CD14-positive monocyte (primary cell): ENCODE results near the gene DOCK10. TPM values are rescaled to one million over a fixed set of nuclear protein-coding genes. Genes with fewer than 3 reads are reported as not detected.

Source experiments
- DNase-seq, 3 donors: peaks; one replicate each; pipeline ENCODE4 v3.0.0-alpha.2; 2011 to 2022
- H2AFZ ChIP-seq: 2 replicates; pipeline ENCODE4 v1.6.0; 2012; ENCODE audit warnings: mild to moderate bottlenecking, low read depth, low read length, inconsistent platforms; ENCODE audit not compliant: insufficient read depth, poor library complexity, severe bottlenecking
- H3K27ac ChIP-seq, 2 donors: 1 replicate in 1 of 2; 2 replicates in 1 of 2; pipeline ENCODE4 v1.5.1; 2012 to 2013; ENCODE audit warnings: low read length in 2 of 2, control low read depth in 1 of 2, inconsistent platforms in 1 of 2, low read depth in 1 of 2, mild to moderate bottlenecking in 1 of 2
- H3K27me3 ChIP-seq, 2 donors: one replicate each; pipeline versions ENCODE4 v1.6.0 to v1.6.1; 2011 to 2013; ENCODE audit warnings: low read length in 2 of 2; ENCODE audit not compliant: control insufficient read depth in 2 of 2, insufficient read depth in 2 of 2
- H3K36me3 ChIP-seq, 2 donors: replicated peaks in 1 of 2; 1 replicate in 1 of 2; 2 replicates in 1 of 2; pipeline versions ENCODE4 v1.5.1 to v1.6.1; 2012 to 2013; ENCODE audit warnings: low read length in 2 of 2, control low read depth in 1 of 2, inconsistent platforms in 1 of 2, mild to moderate bottlenecking in 1 of 2; ENCODE audit not compliant: insufficient read depth in 2 of 2, control insufficient read depth in 1 of 2
- H3K4me1 ChIP-seq, 2 donors: 1 replicate in 1 of 2; 2 replicates in 1 of 2; pipeline versions ENCODE4 v1.5.1 to v1.6.1; 2012 to 2013; ENCODE audit warnings: low read length in 2 of 2, control low read depth in 1 of 2, inconsistent platforms in 1 of 2, mild to moderate bottlenecking in 1 of 2, moderate library complexity in 1 of 2; ENCODE audit not compliant: insufficient read depth in 2 of 2, control insufficient read depth in 1 of 2
- H3K4me2 ChIP-seq: replicated peaks from 2 replicates; pipeline ENCODE3; 2012; ENCODE audit warnings: low read length, moderate library complexity, mild to moderate bottlenecking; ENCODE audit not compliant: poor library complexity, severe bottlenecking; ENCODE audit errors: extremely low read depth
- H3K4me3 ChIP-seq, 3 experiments: fragments of 200-600 bp in 1 of 3; sonication (generic) in 1 of 3; replicated peaks in 1 of 3; 1 replicate in 2 of 3; 2 replicates in 1 of 3; pipeline ENCODE4 v1.5.1; 2011 to 2013; ENCODE audit warnings: low read length in 3 of 3, mild to moderate bottlenecking in 3 of 3, control low read depth in 2 of 3, low read depth in 2 of 3, inconsistent platforms in 1 of 3, moderate library complexity in 1 of 3
- H3K79me2 ChIP-seq: 2 replicates; pipeline ENCODE4 v1.6.0; 2012; ENCODE audit warnings: mild to moderate bottlenecking, control low read depth, inconsistent platforms, low read length, moderate library complexity; ENCODE audit not compliant: insufficient read depth
- H3K9ac ChIP-seq: 2 replicates; pipeline ENCODE4 v1.6.0; 2017; ENCODE audit warnings: low read length, mild to moderate bottlenecking; ENCODE audit not compliant: insufficient read depth, poor library complexity, severe bottlenecking
- H3K9me3 ChIP-seq, 2 donors: replicated peaks in 1 of 2; 1 replicate in 1 of 2; 2 replicates in 1 of 2; pipeline versions ENCODE4 v1.5.1 to v1.6.1; 2012 to 2013; ENCODE audit warnings: low read length in 2 of 2, control low read depth in 1 of 2; ENCODE audit not compliant: control insufficient read depth in 1 of 2, insufficient read depth in 1 of 2
- H4K20me1 ChIP-seq: 2 replicates; pipeline ENCODE4 v1.6.0; 2012; ENCODE audit warnings: mild to moderate bottlenecking, low read length, control low read depth, moderate library complexity; ENCODE audit not compliant: insufficient read depth
- H3K27ac Mint-ChIP-seq, 7 donors: one replicate each; pipeline ENCODE4 v1.8.0; 2020; ENCODE audit warnings: mild to moderate bottlenecking in 7 of 7, mixed read lengths in 7 of 7, moderate library complexity in 6 of 7, inconsistent platforms in 2 of 7
- H3K27me3 Mint-ChIP-seq, 3 donors: one replicate each; pipeline ENCODE4 v1.8.0; 2021 to 2022; ENCODE audit warnings: low read depth in 3 of 3, mild to moderate bottlenecking in 3 of 3, mixed read lengths in 3 of 3, moderate library complexity in 3 of 3, inconsistent platforms in 1 of 3
- H3K36me3 Mint-ChIP-seq, 2 donors: one replicate each; pipeline ENCODE4 v1.8.0; 2020; ENCODE audit warnings: mixed read lengths in 2 of 2, inconsistent platforms in 1 of 2, mild to moderate bottlenecking in 1 of 2
- H3K4me1 Mint-ChIP-seq: one replicate; pipeline ENCODE4 v1.8.0; 2020; ENCODE audit warnings: mild to moderate bottlenecking, mixed read lengths
- H3K4me3 Mint-ChIP-seq, 2 donors: one replicate each; pipeline ENCODE4 v1.8.0; 2020; ENCODE audit warnings: mild to moderate bottlenecking in 2 of 2, mixed read lengths in 2 of 2, moderate library complexity in 1 of 2
- H3K9me3 Mint-ChIP-seq, 7 donors: one replicate each; pipeline ENCODE4 v1.8.0; 2020 to 2022; ENCODE audit warnings: mixed read lengths in 7 of 7, mild to moderate bottlenecking in 6 of 7, moderate library complexity in 6 of 7, inconsistent platforms in 2 of 7
- WGBS: methylation state at CpG from one replicate; pipeline ENCODE4 v1.1.5; 2013; ENCODE audit warnings: missing lambda C conversion rate; ENCODE audit not compliant: insufficient coverage; 5-methylcytosine and 5-hydroxymethylcytosine counted together
- intact Hi-C, 2 donors: fragments of 100-400 bp; cut with micrococcal nuclease; formaldehyde crosslinking; loops; one replicate each; pipeline versions ENCODE4 v1.15.0 to v1.15.1; 2023
- polyA plus RNA-seq, 3 donors: library from polyadenylated mRNA; depleted of rRNA in 1 of 3; unstranded in 2 of 3; stranded (reverse) in 1 of 3; fragments of 300-500 nt in 2 of 3; fragments of >200 nt in 1 of 3; fragmentation: Illumina TruSeq in 2 of 3; gene quantifications; 1 replicate in 2 of 3; 2 replicates in 1 of 3; pipeline ENCODE4 v1.2.3, GENCODE V29; 2012 to 2021
- TF ChIP-seq, protein P1 (sequence below): fragments of 200-600 bp; IDR thresholded peaks from one replicate; pipeline ENCODE4 v1.8.0; 2022; ENCODE audit warnings: antibody characterized with exemption, mild to moderate bottlenecking

The DOCK10 gene
- polyA plus RNA-seq, 3 donors: 9.5 to 30.9 (median 16.5) TPM

DNA sequence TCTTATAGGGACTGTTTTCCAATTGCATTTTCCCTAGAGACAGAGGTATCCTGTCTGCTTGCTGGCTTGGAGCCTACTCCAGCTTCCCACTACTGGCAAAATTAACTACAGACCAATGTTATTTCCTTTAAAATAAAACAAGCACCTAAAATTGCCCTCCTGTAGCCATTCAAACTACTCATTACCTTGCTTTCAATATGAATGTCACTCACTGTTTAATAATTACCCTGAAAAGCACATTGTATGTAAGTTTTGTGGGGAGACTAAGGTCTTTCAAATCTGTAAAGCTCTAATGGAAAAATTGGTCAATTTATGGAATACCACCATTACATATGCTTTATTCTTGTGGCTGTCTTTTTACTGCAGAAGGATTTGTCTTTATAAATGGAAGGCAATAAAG is 87.3 kb downstream of the DOCK10 start:
- no peak for DNase-seq
- Mint-ChIP-seq H3K4me3 (no peak overlapping the region), H3K9me3 (peaks cover 0 to 2% (median 0%) of the 10 kb centered on the region in 7 donors), H3K4me1 (peaks cover 71% of the 10 kb centered on the region), H3K27ac (no peak overlapping the region), H3K27me3 (no peaks in the 10 kb centered on the region), H3K36me3 (peaks cover 6 to 7% of the 10 kb centered on the region in 2 donors)
- Histone ChIP-seq H3K9me3 (no peaks in the 10 kb centered on the region), H3K79me2 (peaks cover 69% of the 10 kb centered on the region), H3K36me3 (no peaks in the 10 kb centered on the region), H3K4me2 (no peak overlapping the region), H3K4me1 (peaks cover 73% of the 10 kb centered on the region in 2 donors), H3K27me3 (no peaks in the 10 kb centered on the region), H3K4me3 (no peak overlapping the region), H3K9ac (no peak overlapping the region), H2AFZ (no peak overlapping the region), H4K20me1 (no peaks in the 10 kb centered on the region), H3K27ac (no peak overlapping the region)
- TF ChIP-seq, protein P1, sequence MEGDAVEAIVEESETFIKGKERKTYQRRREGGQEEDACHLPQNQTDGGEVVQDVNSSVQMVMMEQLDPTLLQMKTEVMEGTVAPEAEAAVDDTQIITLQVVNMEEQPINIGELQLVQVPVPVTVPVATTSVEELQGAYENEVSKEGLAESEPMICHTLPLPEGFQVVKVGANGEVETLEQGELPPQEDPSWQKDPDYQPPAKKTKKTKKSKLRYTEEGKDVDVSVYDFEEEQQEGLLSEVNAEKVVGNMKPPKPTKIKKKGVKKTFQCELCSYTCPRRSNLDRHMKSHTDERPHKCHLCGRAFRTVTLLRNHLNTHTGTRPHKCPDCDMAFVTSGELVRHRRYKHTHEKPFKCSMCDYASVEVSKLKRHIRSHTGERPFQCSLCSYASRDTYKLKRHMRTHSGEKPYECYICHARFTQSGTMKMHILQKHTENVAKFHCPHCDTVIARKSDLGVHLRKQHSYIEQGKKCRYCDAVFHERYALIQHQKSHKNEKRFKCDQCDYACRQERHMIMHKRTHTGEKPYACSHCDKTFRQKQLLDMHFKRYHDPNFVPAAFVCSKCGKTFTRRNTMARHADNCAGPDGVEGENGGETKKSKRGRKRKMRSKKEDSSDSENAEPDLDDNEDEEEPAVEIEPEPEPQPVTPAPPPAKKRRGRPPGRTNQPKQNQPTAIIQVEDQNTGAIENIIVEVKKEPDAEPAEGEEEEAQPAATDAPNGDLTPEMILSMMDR: no peak
- intact Hi-C loops: loop anchor here in 1 of 2 donors (5.0 to 10.0 kb wide), 3 partner anchors 43 to 82 kb away; no protein-coding TSS in a partner anchor

DNA sequence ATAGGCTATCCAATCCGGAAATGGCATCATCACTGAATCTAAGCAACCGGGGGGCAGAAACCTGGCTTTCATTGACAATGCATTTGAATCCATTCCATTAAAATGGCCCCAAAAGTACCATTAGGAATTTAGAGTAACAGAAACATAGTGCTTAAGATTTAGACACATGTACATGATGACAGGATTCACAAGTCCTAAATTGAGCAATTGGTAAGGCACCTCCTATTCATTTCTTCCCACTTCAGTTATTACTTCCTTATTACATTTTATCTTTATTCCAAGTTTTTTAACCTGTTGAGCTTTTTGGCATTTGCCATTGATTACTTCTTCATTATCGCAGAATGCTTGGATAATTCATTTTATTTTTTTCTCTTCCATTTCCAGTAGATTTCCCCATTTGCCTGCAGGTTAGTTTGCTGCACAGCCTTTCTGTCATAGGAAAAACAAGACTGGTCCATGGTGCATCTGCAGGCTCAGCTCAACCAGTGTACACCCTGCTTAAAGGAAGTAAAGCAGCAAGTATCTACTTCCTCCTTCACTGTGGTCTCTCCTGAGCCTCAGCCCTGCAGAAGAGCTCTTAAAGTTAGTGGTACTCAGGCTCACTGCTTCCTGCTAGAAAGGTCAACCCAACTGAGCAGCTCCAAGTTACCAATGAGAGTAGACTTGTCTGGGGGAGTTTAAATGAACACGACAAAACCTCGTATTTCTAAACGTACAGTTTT is 89.2 kb downstream of the DOCK10 start:
- H3K4me1 ChIP-seq: peaks cover 75% of the 10 kb centered on the region in 2 donors
- intact Hi-C loops: loop anchor here in 1 of 2 donors (5.0 to 10.0 kb wide), 2 partner anchors 41 to 52 kb away; no protein-coding TSS in a partner anchor

More for the DNA sequence above, 89.2 kb downstream of the DOCK10 start:
- Histone ChIP-seq H2AFZ (no peak overlapping the region), H3K4me3 (peak overlapping the region in 1 of 3 experiments; percentile 12), H3K9ac (no peak overlapping the region), H3K27me3 (no peaks in the 10 kb centered on the region), H3K4me2 (peak overlapping the region; percentile 31), H3K79me2 (peaks cover 71% of the 10 kb centered on the region), H3K27ac (peak overlapping the region; percentile 65 to 73), H3K9me3 (no peaks in the 10 kb centered on the region), H4K20me1 (no peaks in the 10 kb centered on the region), H3K36me3 (no peaks in the 10 kb centered on the region)
- peak; percentile 76 to 83 (median 78) for DNase-seq
- no peaks in the 10 kb centered on the region for H3K27me3 Mint-ChIP-seq
- peaks cover 6 to 7% of the 10 kb centered on the region in 2 donors for H3K36me3 Mint-ChIP-seq
- peaks cover 0 to 2% (median 0%) of the 10 kb centered on the region in 7 donors for H3K9me3 Mint-ChIP-seq
- peak overlapping the region in 1 of 2 donors; percentile 13 for H3K4me3 Mint-ChIP-seq
- peaks cover 72% of the 10 kb centered on the region for H3K4me1 Mint-ChIP-seq
- H3K27ac Mint-ChIP-seq: peak overlapping the region; percentile 80 to 95 (median 91)
- 0% methylated on average over 2 of the region's 6 CpGs for WGBS
- TF ChIP-seq, protein P1: no peak
